HEK293T (cell line): ENCODE results near the gene P2RY13.

Experiments used
- CTCF ChIA-PET: fragments of 350-600 bp; formaldehyde crosslinking; extraction: SDS; loops from one replicate; lab custom pipeline; 2021; ENCODE audit warnings: antibody characterized with exemption, inconsistent platforms; lab: Yijun Ruan, JAX
- POLR2A ChIA-PET: fragments of 350-600 bp; formaldehyde crosslinking; extraction: SDS; loops from one replicate; lab custom pipeline; 2020; ENCODE audit warnings: antibody characterized with exemption, inconsistent platforms; lab: Yijun Ruan, JAX
- DNase-seq: peaks from one replicate; pipeline ENCODE4 v3.0.0; 2012; ENCODE audit warnings: mixed read lengths; ENCODE audit errors: extremely low spot score
- ARNT ChIP-seq: fragments of 450-650 bp; IDR thresholded peaks from 2 replicates; pipeline ENCODE4 v1.6.1; 2017; ENCODE audit warnings: mild to moderate bottlenecking
- BHLHE40 ChIP-seq: fragments of 450-650 bp; IDR thresholded peaks from 2 replicates; pipeline ENCODE4 v1.6.1; 2016; ENCODE audit warnings: mild to moderate bottlenecking, moderate library complexity, borderline replicate concordance
- CTBP1 ChIP-seq: fragments of 450-650 bp; IDR thresholded peaks from 2 replicates; pipeline ENCODE4 v1.6.1; 2016; ENCODE audit warnings: borderline replicate concordance
- ELF4 ChIP-seq: fragments of 450-650 bp; IDR thresholded peaks from 2 replicates; pipeline ENCODE4 v1.6.1; 2017; ENCODE audit warnings: antibody characterized with exemption
- FOXA1 ChIP-seq: fragments of 450-650 bp; IDR thresholded peaks from 2 replicates; pipeline ENCODE4 v1.6.1; 2016; ENCODE audit warnings: mild to moderate bottlenecking
- FOXK2 ChIP-seq: fragments of 450-650 bp; IDR thresholded peaks from 2 replicates; pipeline ENCODE4 v1.6.1; 2016; ENCODE audit warnings: mild to moderate bottlenecking
- FOXM1 ChIP-seq: fragments of 450-650 bp; IDR thresholded peaks from 2 replicates; pipeline ENCODE4 v1.6.1; 2017; ENCODE audit warnings: mild to moderate bottlenecking, borderline replicate concordance
- HDGF ChIP-seq: fragments of 450-650 bp; IDR thresholded peaks from 2 replicates; pipeline ENCODE4 v1.6.1; 2017; ENCODE audit warnings: antibody characterized with exemption, borderline replicate concordance
- L3MBTL2 ChIP-seq: fragments of 450-650 bp; conservative IDR thresholded peaks from 2 replicates; pipeline ENCODE4 v1.6.1; 2016; ENCODE audit warnings: mild to moderate bottlenecking
- LEF1 ChIP-seq: fragments of 450-650 bp; IDR thresholded peaks from 2 replicates; pipeline ENCODE4 v1.6.1; 2017; ENCODE audit warnings: mild to moderate bottlenecking, borderline replicate concordance
- NFRKB ChIP-seq: fragments of 450-650 bp; IDR thresholded peaks from 2 replicates; pipeline ENCODE4 v1.6.1; 2016; ENCODE audit warnings: mild to moderate bottlenecking, moderate library complexity
- SP1 ChIP-seq: fragments of 450-650 bp; IDR thresholded peaks from 2 replicates; pipeline ENCODE4 v1.6.1; 2017
- SUZ12 ChIP-seq: fragments of 450-650 bp; IDR thresholded peaks from 2 replicates; pipeline ENCODE4 v1.6.1; 2016; ENCODE audit warnings: mild to moderate bottlenecking
- TARDBP ChIP-seq: fragments of 450-650 bp; IDR thresholded peaks from 2 replicates; pipeline ENCODE4 v1.6.1; 2016
- ZNF384 ChIP-seq: fragments of 450-650 bp; IDR thresholded peaks from 2 replicates; pipeline ENCODE4 v1.6.1; 2016
- TF ChIP-seq, protein P1 (sequence below): fragments of 450-650 bp; IDR thresholded peaks from 2 replicates; pipeline ENCODE4 v1.6.1; 2016

P2RY13 gene

DNA sequence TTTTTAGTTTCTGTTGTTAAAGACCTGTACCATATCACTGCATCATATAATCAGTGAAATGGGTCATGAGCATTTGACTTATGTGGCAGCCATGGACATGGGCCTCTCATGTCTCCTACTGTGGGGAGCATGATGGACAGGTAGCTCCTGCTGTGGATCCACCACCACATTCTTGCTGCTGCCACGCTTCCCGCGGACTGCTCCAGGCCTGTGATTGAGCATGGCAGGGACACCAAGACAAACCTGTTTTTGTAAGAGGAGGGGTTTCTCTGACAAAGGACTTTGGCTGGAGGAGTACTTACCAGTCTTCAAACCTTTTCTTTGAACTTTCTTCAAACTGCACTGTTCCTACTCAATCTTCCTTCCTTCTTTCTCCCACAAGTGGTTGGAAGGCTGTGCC lies 33.1 kb downstream of the P2RY13 start:
- DNase-seq: no peak
- ChIA-PET CTCF (no interaction called here), POLR2A (no interaction called here)
- TF ChIP-seq NFRKB (no peak), L3MBTL2 (no peak), CTBP1 (no peak), HDGF (no peak), FOXA1 (no peak), FOXK2 (no peak), ARNT (no peak), BHLHE40 (no peak), SP1 (no peak), LEF1 (no peak), TARDBP (no peak), ELF4 (no peak), SUZ12 (no peak), ZNF384 (no peak), FOXM1 (no peak)
- TF ChIP-seq, protein P1, sequence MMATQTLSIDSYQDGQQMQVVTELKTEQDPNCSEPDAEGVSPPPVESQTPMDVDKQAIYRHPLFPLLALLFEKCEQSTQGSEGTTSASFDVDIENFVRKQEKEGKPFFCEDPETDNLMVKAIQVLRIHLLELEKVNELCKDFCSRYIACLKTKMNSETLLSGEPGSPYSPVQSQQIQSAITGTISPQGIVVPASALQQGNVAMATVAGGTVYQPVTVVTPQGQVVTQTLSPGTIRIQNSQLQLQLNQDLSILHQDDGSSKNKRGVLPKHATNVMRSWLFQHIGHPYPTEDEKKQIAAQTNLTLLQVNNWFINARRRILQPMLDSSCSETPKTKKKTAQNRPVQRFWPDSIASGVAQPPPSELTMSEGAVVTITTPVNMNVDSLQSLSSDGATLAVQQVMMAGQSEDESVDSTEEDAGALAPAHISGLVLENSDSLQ: no peak

DNA sequence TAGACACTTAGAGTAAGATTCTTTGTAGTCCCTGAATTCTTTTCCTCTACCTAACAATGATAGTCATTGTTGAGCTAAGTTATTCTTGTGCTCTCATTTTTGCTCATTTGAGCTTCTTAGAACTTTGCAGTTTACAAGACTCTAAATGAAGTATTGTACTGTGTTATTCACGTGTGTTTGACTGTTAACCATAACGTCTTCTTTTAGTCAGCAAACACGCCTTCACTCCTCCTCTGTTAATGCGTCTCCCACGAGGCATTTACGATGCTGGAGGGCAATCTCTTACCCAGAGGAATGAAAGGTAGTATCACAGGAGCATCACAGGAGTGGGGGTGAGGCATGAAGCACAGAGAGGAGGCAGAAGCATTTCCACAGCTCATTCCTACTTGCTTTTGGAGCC lies 36.2 kb downstream of the P2RY13 start:
- POLR2A ChIA-PET: no interaction called here
- CTCF ChIA-PET: interaction anchor here (0.6 kb wide), 1 partner anchor 137 kb away, joined by 3 read pairs; no protein-coding TSS in a partner anchor

DNA sequence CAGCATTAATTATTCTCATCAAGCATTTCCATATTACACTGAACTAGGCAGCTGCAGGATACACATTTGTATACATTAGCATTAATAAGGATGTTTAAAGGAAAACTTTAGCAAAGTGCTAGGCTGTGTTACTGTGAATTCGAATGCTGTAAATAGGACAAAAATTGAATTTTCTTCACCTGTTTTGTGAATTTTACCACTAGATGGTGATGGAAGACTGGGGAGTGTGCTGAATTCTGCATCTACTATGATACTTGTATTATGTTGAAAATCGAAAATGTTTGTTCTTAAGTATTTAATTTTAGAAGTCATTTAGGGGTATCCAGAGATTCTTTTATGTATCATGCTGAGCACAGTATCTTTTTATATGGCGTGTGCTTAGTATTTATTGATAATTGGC lies 38.7 kb downstream of the P2RY13 start:
- TF ChIP-seq L3MBTL2: no peak
- no peak for TF ChIP-seq NFRKB
- TF ChIP-seq ARNT: no peak

More for the DNA sequence above, 36.2 kb downstream of the P2RY13 start:
- no peak for TF ChIP-seq TARDBP
- no peak for TF ChIP-seq CTBP1
- TF ChIP-seq SP1: no peak
- no peak for TF ChIP-seq L3MBTL2
- no peak for DNase-seq

DNA sequence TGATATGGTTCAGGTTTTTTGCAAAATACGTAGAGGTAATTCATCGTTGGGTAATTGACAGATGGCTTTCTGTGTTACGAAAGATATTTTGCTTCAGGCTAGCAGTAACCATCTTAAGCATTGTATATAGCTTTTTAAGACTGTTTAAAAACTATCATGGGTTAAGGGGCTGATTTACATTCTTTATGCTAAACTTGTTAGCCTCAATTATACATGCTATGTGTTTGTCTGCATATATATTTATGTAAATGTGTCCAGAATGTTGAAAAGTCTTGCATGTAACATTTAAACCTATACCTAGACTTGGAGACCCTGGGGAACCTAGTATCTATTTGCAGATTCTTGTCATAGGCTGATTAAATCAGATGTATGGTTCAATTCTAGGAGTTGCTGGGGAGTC lies 39.9 kb downstream of the P2RY13 start:
- POLR2A ChIA-PET: no interaction called here
- DNase-seq: no peak
- TF ChIP-seq, protein P1: no peak
- TF ChIP-seq FOXA1 (no peak), ELF4 (no peak), CTBP1 (no peak), L3MBTL2 (no peak), HDGF (no peak), SP1 (no peak), ARNT (no peak), LEF1 (no peak)
- CTCF ChIA-PET: interaction anchor here (0.6 kb wide), 1 partner anchor 61 kb away, joined by 3 read pairs; no protein-coding TSS in a partner anchor

More for the DNA sequence above, 38.7 kb downstream of the P2RY13 start:
- DNase-seq: no peak
- ChIA-PET POLR2A (no interaction called here), CTCF (no interaction called here)

DNA sequence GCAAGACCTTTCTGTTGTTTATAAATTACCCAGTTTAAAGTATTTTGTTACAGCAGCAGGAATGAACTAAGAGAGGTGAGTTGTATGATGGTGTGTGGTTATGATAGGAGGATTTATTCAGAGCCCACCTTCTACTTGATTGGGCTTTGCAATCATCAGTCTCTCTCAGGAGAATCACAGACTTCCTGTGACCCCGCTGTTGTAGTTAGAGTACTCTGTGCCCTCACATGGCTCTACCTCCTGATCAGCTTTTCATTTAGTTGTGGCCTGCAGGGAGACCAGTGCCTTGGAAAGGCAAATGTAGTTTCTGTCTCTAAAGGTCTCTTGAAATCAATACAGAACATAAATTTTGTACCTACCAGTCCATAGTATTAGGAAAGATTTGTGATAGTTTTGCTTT lies 43.4 kb downstream of the P2RY13 start:
- ChIA-PET POLR2A (no interaction called here), CTCF (no interaction called here)
- no peak for DNase-seq
- TF ChIP-seq TARDBP (no peak), NFRKB (no peak), ELF4 (no peak), HDGF (no peak)

DNA sequence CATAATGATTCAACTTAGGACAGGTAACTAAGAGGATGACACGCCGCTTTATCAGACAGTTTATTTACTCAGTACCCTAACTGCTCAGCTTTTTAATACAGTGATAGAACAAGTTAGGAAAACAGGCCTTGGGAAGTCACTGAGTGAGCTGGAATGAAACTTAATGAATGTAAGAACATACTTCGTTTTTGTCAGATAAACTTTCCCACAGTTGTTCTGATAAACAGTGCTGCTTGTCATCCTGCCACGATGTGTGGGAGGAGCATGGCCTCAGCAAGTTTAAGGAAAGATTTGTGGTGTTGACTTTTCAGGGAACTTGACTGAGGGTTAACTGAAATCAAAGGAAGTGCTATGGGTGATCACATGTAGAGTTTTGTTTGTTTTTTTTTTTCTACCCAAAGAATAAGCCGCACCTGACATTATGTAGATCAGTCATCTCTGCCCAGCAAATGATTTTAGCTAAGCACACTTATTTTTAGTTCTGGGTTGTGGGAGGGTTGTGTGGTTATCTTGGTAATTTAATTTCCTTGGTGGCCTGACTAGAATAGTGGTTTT lies 45.4 kb downstream of the P2RY13 start:
- TF ChIP-seq SUZ12 (no peak), CTBP1 (no peak), L3MBTL2 (no peak), ARNT (no peak), HDGF (no peak), FOXA1 (no peak), FOXM1 (no peak), BHLHE40 (no peak), TARDBP (no peak), SP1 (no peak), FOXK2 (no peak), ELF4 (no peak), LEF1 (no peak), ZNF384 (no peak), NFRKB (no peak)
- TF ChIP-seq, protein P1: no peak
- DNase-seq: no peak
- ChIA-PET CTCF (no interaction called here), POLR2A (no interaction called here)

DNA sequence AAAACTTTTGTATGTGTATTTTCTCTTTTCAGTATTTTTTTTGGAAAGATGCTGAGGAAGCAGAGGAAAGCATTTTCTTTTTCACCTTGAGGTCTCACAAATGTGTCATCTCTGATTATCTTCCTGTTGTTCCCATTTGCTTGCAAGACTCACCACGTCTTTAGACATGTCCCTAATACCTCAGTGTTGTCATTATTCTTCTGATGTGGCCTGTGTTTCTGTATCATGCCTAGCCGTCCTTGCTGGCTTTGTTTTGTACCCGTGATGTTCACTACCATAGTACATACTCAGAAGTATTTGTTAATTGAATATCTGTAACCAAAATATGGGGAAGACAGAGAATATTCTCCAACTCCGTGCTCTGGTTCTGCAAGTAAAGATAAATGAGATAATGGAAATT lies 46.0 kb downstream of the P2RY13 start:
- no peak for DNase-seq
- TF ChIP-seq LEF1 (no peak), ARNT (no peak), L3MBTL2 (no peak), SP1 (no peak), CTBP1 (no peak)
- CTCF ChIA-PET: no interaction called here
- POLR2A ChIA-PET: no interaction called here
